ENCODE results near the gene PCBP2.

The PCBP2 gene

GRCh38 chr12:53484686-53485575 is 33.0 kb downstream of the PCBP2 start:
- in situ Hi-C loops (cut with HindIII; ENCODE audit: low sequenced_read_pairs) = no loop called here
- no peak overlapping the region for H3K4me3 ChIP-seq (ENCODE audit: low read depth, low read length)
- TF ChIP-seq CTCF (IDR thresholded peaks at IDR 0.05; ENCODE audit: low read depth, low read length, missing control alignments) = no peak
- no peak for DNase-seq (ENCODE audit: low read depth)

GRCh38 chr12:53485955-53486735 is 34.2 kb downstream of the PCBP2 start:
- in situ Hi-C loops (cut with HindIII; ENCODE audit: low sequenced_read_pairs) = no loop called here
- no peak for DNase-seq (ENCODE audit: low read depth)
- no peak overlapping the region for H3K4me3 ChIP-seq (ENCODE audit: low read depth, low read length)
- TF ChIP-seq CTCF (IDR thresholded peaks at IDR 0.05; ENCODE audit: low read depth, low read length, missing control alignments) = no peak

- in situ Hi-C loops (cut with HindIII; ENCODE audit: low sequenced_read_pairs) = no loop called here
- DNase-seq (ENCODE audit: low read depth) = no peak
These were observed 35.0 kb downstream of the PCBP2 start for GRCh38 chr12:53486736-53487487.

GRCh38 chr12:53489242-53489864 is 37.5 kb downstream of the PCBP2 start:
- in situ Hi-C loops (cut with HindIII; ENCODE audit: low sequenced_read_pairs) = no loop called here
- no peak for TF ChIP-seq CTCF (IDR thresholded peaks at IDR 0.05; ENCODE audit: low read depth, low read length, missing control alignments)

More at GRCh38 chr12:53486736-53487487, 35.0 kb downstream of the PCBP2 start:
- no peak for TF ChIP-seq CTCF (IDR thresholded peaks at IDR 0.05; ENCODE audit: low read depth, low read length, missing control alignments)
- H3K4me3 ChIP-seq (ENCODE audit: low read depth, low read length) = no peak overlapping the region

GRCh38 chr12:53492188-53492587 is 40.3 kb downstream of the PCBP2 start:
- DNase-seq (ENCODE audit: low read depth) = no peak
- no peak for TF ChIP-seq CTCF (IDR thresholded peaks at IDR 0.05; ENCODE audit: low read depth, low read length, missing control alignments)
- in situ Hi-C loops (cut with HindIII; ENCODE audit: low sequenced_read_pairs) = no loop called here
- H3K4me3 ChIP-seq (ENCODE audit: low read depth, low read length) = peak overlapping the region; percentile 45

More at GRCh38 chr12:53489242-53489864, 37.5 kb downstream of the PCBP2 start:
- DNase-seq (ENCODE audit: low read depth) = no peak
- no peak overlapping the region for H3K4me3 ChIP-seq (ENCODE audit: low read depth, low read length)
